AG08395 (cell line): ENCODE results near the gene TMEM107.
A peak's percentile ranks its signal among the peaks of the same experiment; 100 is the strongest.

Experiments used
- DNase-seq: peaks from one replicate; pipeline ENCODE4 v3.0.0; 2012; ENCODE audit warnings: mixed read lengths, low spot score

Gene TMEM107

GRCh38 chr17:8150194-8151119 lies 25.7 kb downstream of the TMEM107 start:
- no peak for DNase-seq

- DNase-seq: no peak
Observed at GRCh38 chr17:8149419-8150193, 26.6 kb downstream of the TMEM107 start.

DNA sequence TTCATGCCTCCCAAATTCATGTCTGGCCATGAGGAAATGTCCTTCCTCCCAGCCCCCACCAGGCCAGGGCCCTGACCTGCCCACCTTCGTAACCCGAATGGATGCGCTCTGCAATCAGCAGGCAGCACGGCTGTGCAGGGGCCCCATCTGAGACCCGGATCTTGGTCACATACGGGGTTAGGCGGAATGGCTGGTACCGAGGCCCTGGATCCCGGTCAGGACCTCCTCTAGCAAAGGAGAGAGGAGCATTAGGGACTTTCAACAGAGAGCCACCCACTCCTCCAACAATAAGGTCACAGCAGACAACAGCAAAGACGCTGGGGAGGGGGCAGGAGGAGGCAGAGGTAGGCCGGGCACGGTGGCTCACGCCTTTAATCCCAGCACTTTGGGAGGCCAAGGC lies 27.6 kb downstream of the TMEM107 start:
- no peak for DNase-seq

DNA sequence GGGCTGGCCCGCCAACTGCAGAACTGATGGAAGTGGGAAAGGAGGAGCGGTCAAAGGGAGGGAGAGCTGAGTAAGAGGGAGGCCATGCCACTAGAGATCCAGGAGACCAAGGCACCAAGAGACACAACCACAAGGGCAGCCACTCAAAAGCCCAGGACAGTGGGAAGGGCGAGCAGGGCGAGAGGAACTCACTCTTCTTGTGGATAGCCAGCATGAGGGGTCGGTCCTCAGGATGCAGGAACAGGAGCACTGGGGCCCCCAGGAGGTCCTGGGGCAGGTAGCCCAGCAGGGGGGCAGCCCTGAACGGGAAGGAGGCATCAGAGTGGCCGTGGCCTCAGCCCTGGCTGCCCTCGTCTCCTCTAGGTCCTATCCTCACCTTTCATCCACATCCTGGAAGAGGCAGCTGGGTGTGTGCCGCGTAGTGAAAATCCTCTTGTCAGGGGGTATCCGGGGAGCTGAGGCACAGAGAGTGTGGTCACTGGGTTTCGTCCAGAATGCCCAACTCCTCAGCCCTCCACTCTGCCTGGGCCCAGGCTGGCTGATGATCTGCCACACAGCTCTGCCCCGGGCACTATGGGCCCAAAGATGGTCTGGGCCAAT lies 28.3 kb downstream of the TMEM107 start:
- no peak for DNase-seq

DNA sequence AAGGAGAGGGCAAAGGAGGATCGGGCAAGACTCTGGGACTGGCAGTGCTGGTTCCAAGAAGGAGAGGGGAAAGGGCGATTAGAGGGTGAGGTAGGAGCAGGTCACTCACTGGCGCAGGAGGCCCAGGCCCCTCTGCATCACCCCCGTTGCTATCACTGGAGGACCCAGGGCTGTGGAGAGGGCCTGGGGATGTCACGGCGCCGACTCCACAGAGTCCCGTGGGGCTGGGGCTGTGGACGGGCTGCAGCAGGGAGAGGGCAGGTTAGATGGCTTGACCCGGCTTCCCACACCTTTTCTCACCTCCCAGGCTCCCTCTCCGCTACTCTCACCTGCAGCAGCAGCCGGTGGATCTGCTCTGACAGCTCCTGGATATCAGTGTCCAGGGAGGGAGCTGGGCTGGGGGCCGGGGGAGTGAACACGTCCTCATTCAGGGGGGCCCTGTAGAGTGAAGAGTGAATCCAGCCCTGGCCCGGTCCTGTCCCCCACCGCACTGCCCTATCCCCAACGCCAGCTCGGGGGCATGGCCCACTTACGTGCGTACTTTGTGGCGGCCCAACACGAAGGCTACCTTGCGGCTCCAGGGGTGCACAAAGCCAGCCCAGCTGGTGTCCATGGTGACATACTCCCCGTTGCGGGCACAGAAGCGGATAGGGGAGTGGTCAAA lies 28.9 kb downstream of the TMEM107 start:
- no peak for DNase-seq

- DNase-seq: no peak
Observed at GRCh38 chr17:8146381-8147140, 29.6 kb downstream of the TMEM107 start.

DNA sequence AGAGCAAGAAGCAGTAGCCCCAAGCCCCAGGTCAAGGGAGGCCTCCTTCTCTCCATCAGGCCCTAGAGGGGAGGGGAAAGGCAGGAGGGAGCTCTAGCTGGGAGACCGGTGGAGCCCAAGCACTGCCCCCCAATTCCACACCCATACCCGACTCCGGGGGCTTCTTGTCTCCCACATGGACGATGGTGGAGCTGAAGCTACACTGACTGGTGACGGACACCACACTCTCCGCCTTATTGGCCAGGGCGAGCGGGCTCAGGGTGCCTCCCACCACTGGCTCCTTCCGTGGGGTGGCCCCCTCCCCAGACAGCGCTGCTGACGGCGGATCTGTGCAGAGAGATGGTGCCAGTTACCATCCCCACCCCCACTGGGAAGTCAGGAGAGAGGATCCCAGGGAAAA lies 30.4 kb downstream of the TMEM107 start:
- DNase-seq: no peak

DNA sequence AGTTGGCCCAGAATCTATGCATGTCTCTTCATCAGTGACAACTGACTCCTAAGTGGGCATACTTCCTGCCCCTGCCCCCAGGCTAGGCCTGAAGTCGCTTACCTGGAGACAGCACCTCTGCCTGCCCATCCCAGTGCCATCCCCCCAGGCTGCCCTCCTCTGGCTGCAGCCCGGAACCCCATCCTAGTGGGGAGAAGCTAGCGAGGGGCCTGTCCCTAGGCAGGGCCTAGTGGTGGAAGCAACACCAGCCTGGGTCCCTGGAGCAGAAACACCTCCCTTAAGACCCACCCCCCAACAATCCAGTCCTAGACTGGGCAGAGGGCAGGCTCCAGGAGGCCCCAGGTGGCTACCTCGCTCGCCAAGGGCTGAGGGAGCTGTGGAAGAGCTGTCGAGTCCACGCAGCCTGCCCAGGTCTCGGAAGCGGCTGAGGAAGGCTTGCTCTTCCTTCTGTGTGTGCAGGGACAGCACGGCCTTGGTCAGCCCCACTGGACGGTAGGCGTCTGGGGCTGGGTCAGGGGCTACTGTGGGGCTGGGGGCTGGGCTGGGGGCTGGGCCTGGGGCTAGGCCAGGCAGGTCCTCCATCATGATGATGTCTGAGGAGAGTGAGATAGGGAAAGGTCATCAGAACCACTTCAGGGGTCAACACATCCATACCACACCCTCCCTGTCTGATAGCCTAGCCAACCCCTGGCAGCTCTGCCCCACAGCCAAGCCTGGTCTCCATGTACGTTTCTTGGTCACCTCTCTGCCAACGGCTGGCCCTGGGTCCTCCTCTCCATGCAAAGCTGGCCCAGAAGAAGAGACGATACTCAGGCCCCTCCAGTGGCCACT lies 31.6 kb downstream of the TMEM107 start:
- DNase-seq: no peak

- DNase-seq: no peak
Observed at GRCh38 chr17:8143581-8144400, 32.4 kb downstream of the TMEM107 start.

GRCh38 chr17:8142887-8143580 lies 33.1 kb downstream of the TMEM107 start:
- DNase-seq: no peak

DNA sequence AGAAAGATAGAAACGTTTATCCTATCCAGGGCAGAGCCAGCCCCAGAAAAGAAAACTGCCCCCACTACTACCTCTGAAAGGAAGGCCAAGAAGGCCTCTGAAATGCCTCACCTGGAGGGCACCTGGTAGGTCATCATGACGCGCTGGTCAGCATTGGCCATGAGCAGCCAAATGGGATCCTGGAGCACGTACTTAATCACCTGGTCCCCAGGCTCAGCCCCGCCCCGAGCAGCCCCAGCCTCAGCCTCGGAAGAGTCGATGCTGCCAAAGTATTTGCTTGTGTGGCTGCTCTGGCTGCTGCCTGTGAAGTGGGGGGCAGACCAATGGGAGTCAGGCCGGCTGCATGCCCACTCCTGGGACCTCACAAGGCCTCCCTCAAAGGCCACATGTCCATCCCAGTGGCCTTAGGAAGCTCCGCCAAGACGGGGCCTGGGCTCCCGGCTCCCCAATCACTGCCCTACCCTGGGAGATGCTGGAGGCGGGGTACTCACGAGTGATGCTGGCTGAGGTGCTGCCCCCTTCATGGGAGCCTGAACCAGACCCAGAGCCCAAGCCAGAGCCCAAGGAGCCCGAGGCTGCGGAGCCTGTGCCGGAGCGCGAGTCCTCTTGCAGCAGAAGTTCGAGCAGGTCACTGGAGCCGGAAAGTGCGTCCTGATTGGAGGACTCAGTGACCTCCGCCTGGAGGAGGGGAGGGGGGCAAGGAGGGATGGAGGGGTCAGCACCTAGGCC lies 33.9 kb downstream of the TMEM107 start:
- DNase-seq: no peak

DNA sequence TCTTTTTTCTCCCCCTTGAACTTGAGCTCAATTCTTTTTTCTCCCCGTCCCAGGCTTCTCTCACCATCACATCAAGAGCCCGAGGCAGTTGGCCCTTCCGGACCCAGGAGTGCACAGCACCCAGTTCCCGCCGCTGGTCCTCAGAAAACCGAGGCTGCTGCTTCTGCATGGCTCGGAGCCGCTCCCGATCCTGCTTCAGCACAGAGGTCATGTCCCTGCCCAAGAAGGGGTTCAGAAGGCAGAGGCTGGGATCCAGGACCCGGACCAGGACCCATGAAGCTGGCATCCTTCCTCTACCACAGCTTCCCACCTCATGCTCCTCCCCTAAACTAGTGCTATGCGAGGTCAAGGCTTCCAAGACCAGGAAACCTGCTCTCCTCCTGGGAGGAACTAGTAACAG lies 34.4 kb downstream of the TMEM107 start:
- DNase-seq: no peak

DNA sequence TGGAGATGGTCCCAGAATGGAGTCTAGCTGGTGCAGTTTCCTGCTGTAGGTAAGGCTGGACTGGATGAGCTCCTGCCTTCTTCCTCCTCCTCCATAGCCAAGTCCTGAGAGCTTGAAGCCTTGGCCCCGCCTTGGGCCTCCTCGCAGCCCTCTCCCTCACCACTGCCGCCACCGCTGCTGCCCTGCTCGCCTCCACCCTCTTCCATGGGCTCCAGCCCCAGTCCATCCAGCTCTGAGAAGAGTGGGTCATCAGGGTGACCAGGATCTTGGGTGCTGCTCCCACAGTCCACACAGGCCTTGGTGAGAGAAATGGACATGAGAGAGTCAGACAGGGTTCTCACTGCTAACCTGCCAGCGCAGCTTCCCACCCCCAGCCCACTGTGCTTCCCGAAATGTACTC lies 35.1 kb downstream of the TMEM107 start:
- no peak for DNase-seq

DNA sequence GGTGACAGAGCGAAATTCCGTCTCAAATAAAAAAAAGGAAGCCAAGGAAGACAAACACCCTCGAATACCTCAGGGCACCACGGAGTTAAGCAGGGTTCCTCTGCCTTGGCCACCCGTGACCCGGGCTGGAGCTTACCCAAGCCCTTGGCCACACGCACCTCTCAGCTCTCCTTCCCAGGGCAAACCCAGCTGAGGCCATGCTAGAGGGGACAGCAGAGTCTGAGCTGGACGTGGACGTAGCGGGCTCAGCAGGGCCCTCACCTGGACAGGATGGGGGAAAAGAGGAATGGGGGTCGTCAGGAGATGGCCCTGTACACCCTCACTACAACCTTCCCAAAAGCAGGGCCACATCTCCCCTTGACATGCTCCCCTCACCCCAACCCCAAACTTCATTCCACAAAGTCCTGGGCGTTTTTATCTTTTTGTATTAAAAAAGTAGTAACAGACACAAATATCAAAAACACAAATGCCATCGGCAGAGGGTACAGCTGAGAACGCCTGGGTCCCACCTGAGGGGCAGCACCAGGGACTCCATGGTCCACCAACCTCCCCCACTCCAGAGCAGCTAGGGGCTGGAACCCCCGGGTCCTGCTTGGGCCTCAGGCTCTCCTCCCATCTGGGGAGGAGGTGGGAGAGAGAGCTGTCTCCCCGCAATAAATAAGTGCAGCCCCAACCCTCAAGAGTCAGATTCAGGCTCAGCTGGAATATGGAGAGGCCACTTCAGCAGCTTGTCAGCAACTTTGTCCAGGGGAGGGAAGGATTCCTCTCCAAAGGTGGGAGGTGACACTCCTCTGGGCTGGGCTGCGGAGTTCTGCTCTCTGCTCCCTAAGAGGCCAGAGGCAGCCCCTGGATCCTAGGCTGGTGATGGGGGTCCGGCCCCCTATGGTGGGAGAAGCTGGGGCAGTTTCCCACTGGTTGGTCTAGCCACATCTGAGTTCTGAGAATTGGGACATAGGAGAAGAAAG lies 35.8 kb downstream of the TMEM107 start:
- DNase-seq: no peak

DNA sequence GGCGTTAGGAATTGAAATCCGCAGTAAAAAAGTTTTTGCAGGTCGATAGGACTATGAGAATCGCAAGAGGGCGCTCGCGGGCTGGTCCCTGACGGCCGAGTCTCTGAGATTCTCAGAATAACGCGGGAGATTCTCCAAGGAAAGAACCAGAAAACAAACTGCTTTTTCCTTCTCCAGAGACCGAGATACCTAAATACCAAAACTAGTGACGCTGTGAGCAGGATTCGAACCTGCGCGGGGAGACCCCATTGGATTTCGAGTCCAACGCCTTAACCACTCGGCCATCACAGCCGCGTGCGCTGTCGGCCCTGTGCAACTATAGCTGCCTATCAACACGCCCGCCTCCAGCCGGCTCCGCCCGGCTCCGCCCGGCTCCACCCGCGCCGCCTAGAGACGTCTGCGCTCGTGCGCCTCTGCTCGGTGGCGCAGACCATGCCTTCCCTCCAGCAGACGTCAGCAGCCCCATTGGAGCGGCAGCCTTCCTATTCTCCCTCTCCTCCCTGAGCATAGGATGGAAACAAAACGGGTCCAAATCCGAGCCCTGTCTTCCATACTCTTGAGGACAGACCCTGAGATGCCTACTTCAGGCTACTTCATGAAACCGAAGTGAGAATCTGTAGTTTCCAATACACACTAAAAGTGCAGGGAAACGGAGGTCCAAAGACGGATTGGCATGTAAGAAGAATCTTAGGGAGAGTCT lies 37.4 kb downstream of the TMEM107 start:
- peak; percentile 93 for DNase-seq

GRCh38 chr17:8138374-8138671 lies 37.9 kb downstream of the TMEM107 start:
- DNase-seq: no peak
